ENCODE data around the gene CARD19.

CARD19 gene

GRCh38 chr9:93096131-93096802 lies at the start of gene CARD19:
Gene CARD19 (plus strand): TSS chr9:93096217. CDS start chr9:93096346, 129 bp downstream.
- no peak for TF ChIP-seq CTCF (IDR thresholded peaks at IDR 0.05)
- peaks cover 9% of the 10 kb centered on the region for H3K79me2 ChIP-seq
- peak within 1 kb of the TSS; percentile 81 for H3K4me3 ChIP-seq (ENCODE audit: low read depth, low read length)
- no peaks in the 10 kb centered on the region for H3K27me3 ChIP-seq (ENCODE audit: control insufficient read depth, insufficient read depth, low read length)
- no peaks in the 10 kb centered on the region for H3K9me3 ChIP-seq (ENCODE audit: control insufficient read depth, low read length)
- H3K4me2 ChIP-seq (ENCODE audit: low read length) = peak within 1 kb of the TSS; percentile 76
- peak within 1 kb of the TSS; percentile 80 for H2AFZ ChIP-seq
- H3K4me1 ChIP-seq = peaks cover 9% of the 10 kb centered on the region
- peak within 1 kb of the TSS; percentile 19 for H3K9ac ChIP-seq
- H3K36me3 ChIP-seq (ENCODE audit: control insufficient read depth, insufficient read depth, low read length) = no peaks in the 10 kb centered on the region
- H3K27ac ChIP-seq = peak within 1 kb of the TSS; percentile 84

- no peak for TF ChIP-seq CTCF (IDR thresholded peaks at IDR 0.05)
- no peak overlapping the region for H3K4me2 ChIP-seq (ENCODE audit: low read length)
- no peak overlapping the region for H3K4me3 ChIP-seq (ENCODE audit: low read depth, low read length)
- no peaks in the 10 kb centered on the region for H3K36me3 ChIP-seq (ENCODE audit: control insufficient read depth, insufficient read depth, low read length)
- H3K27ac ChIP-seq = no peak overlapping the region
- no peaks in the 10 kb centered on the region for H3K9me3 ChIP-seq (ENCODE audit: control insufficient read depth, low read length)
- H3K27me3 ChIP-seq (ENCODE audit: control insufficient read depth, insufficient read depth, low read length) = no peaks in the 10 kb centered on the region
- no peak overlapping the region for H3K9ac ChIP-seq
- H3K4me1 ChIP-seq = no peaks in the 10 kb centered on the region
- no peaks in the 10 kb centered on the region for H3K79me2 ChIP-seq
- no peak overlapping the region for H2AFZ ChIP-seq
Measured at GRCh38 chr9:93048566-93049448, 47.2 kb upstream of the CARD19 start.

GRCh38 chr9:93049491-93049890 lies 46.5 kb upstream of the CARD19 start:
- H3K4me2 ChIP-seq (ENCODE audit: low read length) = no peak overlapping the region
- H3K27ac ChIP-seq = no peak overlapping the region
- no peak overlapping the region for H2AFZ ChIP-seq
- H3K27me3 ChIP-seq (ENCODE audit: control insufficient read depth, insufficient read depth, low read length) = no peaks in the 10 kb centered on the region
- H3K4me3 ChIP-seq (ENCODE audit: low read depth, low read length) = no peak overlapping the region
- no peaks in the 10 kb centered on the region for H3K36me3 ChIP-seq (ENCODE audit: control insufficient read depth, insufficient read depth, low read length)
- TF ChIP-seq CTCF (IDR thresholded peaks at IDR 0.05) = no peak
- H3K79me2 ChIP-seq = no peaks in the 10 kb centered on the region
- H3K9ac ChIP-seq = no peak overlapping the region
- no peaks in the 10 kb centered on the region for H3K4me1 ChIP-seq
- no peaks in the 10 kb centered on the region for H3K9me3 ChIP-seq (ENCODE audit: control insufficient read depth, low read length)

GRCh38 chr9:93050231-93050630 lies 45.8 kb upstream of the CARD19 start:
- Histone ChIP-seq H3K4me3 (ENCODE audit: low read depth, low read length) (no peak overlapping the region), H3K9me3 (ENCODE audit: control insufficient read depth, low read length) (no peaks in the 10 kb centered on the region), H3K79me2 (no peaks in the 10 kb centered on the region), H3K27me3 (ENCODE audit: control insufficient read depth, insufficient read depth, low read length) (no peaks in the 10 kb centered on the region), H2AFZ (no peak overlapping the region), H3K9ac (no peak overlapping the region), H3K36me3 (ENCODE audit: control insufficient read depth, insufficient read depth, low read length) (no peaks in the 10 kb centered on the region), H3K27ac (no peak overlapping the region), H3K4me2 (ENCODE audit: low read length) (no peak overlapping the region), H3K4me1 (no peaks in the 10 kb centered on the region)
- no peak for TF ChIP-seq CTCF (IDR thresholded peaks at IDR 0.05)

Data from parathyroid adenoma (tissue), 2 donors.